Activated naive CD4-positive, alpha-beta T cell treated with anti-CD3 and anti-CD28 coated beads, Interleukin-2, amount 10 ng/mL, durations not matched to agents 7 days and 5 days (primary cell): ENCODE measurements around the gene C4orf50.

Experiments
- CTCF ChIA-PET: fragments of 350-600 bp; sonication (Branson Sonifier 250); formaldehyde crosslinking; loops from one replicate; lab custom pipeline; 2021; ENCODE audit warnings: antibody characterized with exemption; lab: Charles Lee
- DNase-seq: peaks from one replicate; pipeline ENCODE4 v3.0.0-alpha.2; 2020
- H3K27ac Mint-ChIP-seq: one replicate; pipeline ENCODE4 v1.8.0; 2021; ENCODE audit warnings: mild to moderate bottlenecking, moderate library complexity, mixed read lengths
- H3K27me3 Mint-ChIP-seq: one replicate; pipeline ENCODE4 v1.8.0; 2021; ENCODE audit warnings: mild to moderate bottlenecking, mixed read lengths
- H3K36me3 Mint-ChIP-seq: one replicate; pipeline ENCODE4 v1.8.0; 2021; ENCODE audit warnings: mixed read lengths
- H3K4me1 Mint-ChIP-seq: one replicate; pipeline ENCODE4 v1.8.0; 2021; ENCODE audit warnings: mixed read lengths
- H3K4me3 Mint-ChIP-seq: one replicate; pipeline ENCODE4 v1.8.0; 2021; ENCODE audit warnings: mild to moderate bottlenecking, moderate library complexity, mixed read lengths
- H3K9me3 Mint-ChIP-seq: one replicate; pipeline ENCODE4 v1.8.0; 2021; ENCODE audit warnings: mixed read lengths

The C4orf50 gene

DNA sequence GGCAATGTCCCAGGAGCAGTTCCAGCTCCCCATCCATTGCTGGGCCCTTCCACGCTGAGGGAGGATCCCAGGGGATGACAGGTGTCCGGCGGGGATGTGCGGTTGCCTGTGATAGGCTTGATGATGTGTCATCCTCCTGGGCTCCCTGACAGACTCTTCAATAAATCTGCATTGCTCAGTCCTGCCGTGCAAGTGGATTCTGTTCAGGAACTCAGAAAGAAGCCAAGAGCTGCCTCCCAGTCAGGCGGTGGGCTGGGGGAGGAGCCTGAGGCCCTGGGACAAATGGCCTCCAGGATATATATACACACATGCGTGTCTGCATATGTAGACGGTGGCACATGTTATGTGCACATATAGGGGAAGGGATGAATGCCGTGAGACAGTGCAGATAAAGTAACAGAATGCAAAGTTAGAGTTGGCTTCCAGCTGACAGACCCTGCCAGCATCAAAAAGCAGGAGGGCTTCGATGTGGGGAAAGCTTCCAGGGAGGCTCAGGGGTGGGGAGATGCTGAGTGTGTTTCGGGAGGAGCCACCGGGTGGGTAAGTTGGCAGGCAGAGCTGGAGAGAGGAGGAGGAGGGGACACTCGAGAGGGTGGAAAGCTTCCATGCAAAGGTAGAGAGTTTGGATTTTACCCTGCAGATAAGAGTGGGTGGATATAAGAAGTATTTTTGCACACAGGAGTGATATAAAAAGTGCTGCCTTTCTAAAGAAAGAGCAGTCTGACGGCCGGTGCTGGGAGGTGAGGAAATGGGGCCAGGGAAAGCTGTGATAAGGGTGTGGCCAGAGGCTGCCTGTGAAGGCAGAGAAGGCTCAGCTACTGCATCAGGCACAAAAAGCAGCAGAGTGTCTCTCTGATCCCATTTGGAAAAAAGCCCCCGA, 96.9 kb downstream of the C4orf50 start:
- no peak for DNase-seq
- Mint-ChIP-seq H3K4me3 (no peak overlapping the region), H3K9me3 (peaks cover 4% of the 10 kb centered on the region), H3K27me3 (no peaks in the 10 kb centered on the region), H3K4me1 (no peaks in the 10 kb centered on the region), H3K36me3 (no peaks in the 10 kb centered on the region), H3K27ac (no peak overlapping the region)
- CTCF ChIA-PET: no interaction called here

DNA sequence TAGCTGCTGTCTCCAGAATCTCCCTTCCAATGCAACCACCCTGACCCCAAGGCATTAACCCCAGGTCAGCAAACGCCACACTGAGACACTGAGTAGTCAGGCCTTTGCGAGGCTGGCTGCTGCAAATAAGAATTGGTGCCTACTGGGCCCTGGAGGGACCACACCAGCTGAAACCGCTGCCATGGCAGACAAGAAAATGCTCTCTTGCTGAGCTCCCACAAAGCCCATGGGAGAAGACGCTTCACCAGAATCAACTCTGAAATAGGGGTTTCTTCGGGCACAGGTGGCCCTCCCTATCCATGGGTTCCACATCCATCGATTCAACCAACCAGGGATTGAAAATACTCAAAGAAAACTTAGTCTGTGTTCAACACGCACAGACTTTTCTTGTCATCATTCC, 98.7 kb downstream of the C4orf50 start:
- no peak overlapping the region for H3K27ac Mint-ChIP-seq
- H3K27me3 Mint-ChIP-seq: no peaks in the 10 kb centered on the region
- H3K4me1 Mint-ChIP-seq: no peaks in the 10 kb centered on the region
- DNase-seq: no peak
- H3K36me3 Mint-ChIP-seq: no peaks in the 10 kb centered on the region
- peaks cover 4% of the 10 kb centered on the region for H3K9me3 Mint-ChIP-seq
- CTCF ChIA-PET: no interaction called here
- H3K4me3 Mint-ChIP-seq: no peak overlapping the region

DNA sequence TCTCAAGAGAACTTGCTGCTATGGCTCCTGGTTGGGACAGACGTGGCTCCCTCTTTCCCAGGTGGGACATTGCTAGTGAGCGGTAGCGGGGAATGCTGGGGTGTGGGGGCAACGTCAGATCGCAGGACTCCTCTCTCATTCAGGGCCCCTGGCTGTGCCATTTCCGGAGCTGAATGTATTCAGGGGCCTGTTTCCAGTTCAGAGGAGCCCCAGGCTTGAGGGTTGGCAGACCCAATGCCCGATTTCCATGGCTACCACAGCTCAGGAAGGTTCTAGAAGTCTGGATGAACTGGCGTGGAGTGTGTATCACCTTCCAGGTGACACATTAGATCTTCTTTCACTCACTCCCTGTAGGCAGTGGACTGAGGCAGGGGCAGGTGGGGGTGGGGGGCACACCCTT, 99.2 kb downstream of the C4orf50 start:
- no peak overlapping the region for H3K27ac Mint-ChIP-seq
- CTCF ChIA-PET: no interaction called here
- H3K9me3 Mint-ChIP-seq: peaks cover 2% of the 10 kb centered on the region
- no peak for DNase-seq
- no peak overlapping the region for H3K4me3 Mint-ChIP-seq
- no peaks in the 10 kb centered on the region for H3K27me3 Mint-ChIP-seq
- no peaks in the 10 kb centered on the region for H3K36me3 Mint-ChIP-seq
- no peaks in the 10 kb centered on the region for H3K4me1 Mint-ChIP-seq

DNA sequence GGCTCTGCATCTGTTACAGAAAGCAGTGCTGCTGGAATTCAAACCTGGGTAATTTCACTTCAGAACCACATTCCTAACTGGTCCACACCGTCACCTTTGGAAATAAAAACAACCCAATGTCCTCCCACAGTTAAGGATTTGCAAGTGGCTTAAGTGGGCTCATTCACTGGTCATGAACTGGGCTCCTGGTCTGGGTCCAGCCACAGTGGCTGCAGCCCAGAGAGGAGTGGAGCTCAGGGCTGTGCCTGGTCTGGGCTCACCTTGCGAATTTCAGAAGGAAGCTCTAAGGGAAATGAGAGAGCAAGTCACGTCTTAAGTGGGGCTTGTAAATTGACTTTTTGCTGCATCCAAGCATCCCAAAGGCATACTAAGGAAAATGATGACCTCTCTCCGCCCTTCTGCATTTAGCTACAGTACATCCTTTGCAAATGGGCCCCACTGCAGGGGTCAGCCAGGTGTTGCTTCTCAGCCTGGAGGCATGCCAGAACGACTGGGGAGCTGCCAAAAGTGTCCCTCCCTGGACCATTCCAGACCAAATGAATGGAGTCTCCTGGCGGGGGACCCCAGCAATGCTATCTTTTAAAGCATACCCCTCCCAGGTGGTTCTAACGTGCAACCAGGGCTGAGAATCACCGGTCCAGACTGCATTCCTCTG, 99.8 kb downstream of the C4orf50 start:
- CTCF ChIA-PET: no interaction called here
- Mint-ChIP-seq H3K36me3 (no peaks in the 10 kb centered on the region), H3K27me3 (no peaks in the 10 kb centered on the region), H3K9me3 (no peaks in the 10 kb centered on the region), H3K27ac (no peak overlapping the region), H3K4me3 (no peak overlapping the region), H3K4me1 (no peaks in the 10 kb centered on the region)
- DNase-seq: no peak

DNA sequence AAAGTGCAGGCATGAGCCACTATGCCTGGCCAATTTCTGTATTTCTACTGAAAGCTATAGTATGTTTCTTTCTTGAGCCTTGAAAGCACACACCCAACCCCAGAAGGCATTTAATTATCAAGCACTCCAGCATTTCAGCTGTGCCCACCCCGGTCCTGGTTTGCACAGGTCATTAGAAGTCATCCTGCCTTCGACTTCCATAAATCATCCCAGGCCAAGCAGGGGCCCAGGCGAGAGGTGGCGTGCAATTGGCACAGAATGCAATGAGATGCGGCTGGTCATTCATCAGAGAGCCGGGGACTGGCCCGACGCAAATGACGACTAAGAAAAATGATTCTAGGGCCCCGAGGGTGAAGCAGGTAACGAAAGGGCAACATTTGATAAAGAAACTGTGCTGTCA, 100.6 kb downstream of the C4orf50 start:
- Mint-ChIP-seq H3K36me3 (no peaks in the 10 kb centered on the region), H3K9me3 (peaks cover 1% of the 10 kb centered on the region), H3K27me3 (no peaks in the 10 kb centered on the region), H3K4me3 (no peak overlapping the region), H3K4me1 (no peaks in the 10 kb centered on the region), H3K27ac (no peak overlapping the region)
- CTCF ChIA-PET: no interaction called here
- no peak for DNase-seq

DNA sequence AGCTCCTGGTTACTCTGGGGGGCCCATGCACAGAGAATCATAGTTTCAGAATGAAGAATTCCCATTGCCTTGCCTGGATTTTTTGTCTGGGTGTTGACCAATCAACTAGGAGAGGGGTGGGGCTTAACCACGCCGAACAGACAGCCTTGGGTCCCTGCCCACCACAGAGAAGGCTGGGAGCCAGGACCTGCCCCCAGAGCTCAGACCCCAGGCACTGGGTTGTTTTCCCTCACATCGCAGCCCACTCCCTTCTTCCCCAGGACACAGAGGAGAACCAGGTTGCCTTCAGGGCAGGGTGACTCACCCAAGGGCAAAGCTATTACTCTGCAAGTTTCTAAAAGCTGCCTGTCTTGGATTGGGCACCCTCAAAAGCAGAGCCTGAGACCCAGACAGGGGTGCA, 102.0 kb downstream of the C4orf50 start:
- Mint-ChIP-seq H3K36me3 (no peaks in the 10 kb centered on the region), H3K4me3 (no peak overlapping the region), H3K27me3 (no peaks in the 10 kb centered on the region), H3K4me1 (no peaks in the 10 kb centered on the region), H3K27ac (no peak overlapping the region), H3K9me3 (peaks cover 8% of the 10 kb centered on the region)
- DNase-seq: no peak
- CTCF ChIA-PET: no interaction called here

DNA sequence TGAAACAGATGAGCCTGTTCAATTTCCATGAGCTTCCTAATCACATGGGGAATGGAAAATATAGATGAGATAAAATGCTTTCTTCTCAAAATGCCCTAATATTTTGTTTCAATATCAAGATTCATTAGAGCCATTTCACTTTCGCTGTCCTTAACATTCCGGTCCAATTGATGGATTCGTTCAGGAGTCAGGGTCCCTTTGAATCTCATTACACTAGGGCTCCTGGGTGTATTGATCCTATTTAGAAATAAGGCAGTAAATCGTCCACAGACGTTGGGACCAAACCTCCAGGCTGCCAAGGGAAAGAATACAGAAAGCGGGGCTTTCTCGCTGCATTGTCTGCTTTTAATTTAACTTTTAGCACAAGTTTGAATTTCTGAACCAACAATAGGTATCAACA, 104.8 kb downstream of the C4orf50 start:
- H3K4me3 Mint-ChIP-seq: no peak overlapping the region
- H3K27me3 Mint-ChIP-seq: no peaks in the 10 kb centered on the region
- H3K9me3 Mint-ChIP-seq: peaks cover 14% of the 10 kb centered on the region
- no peak overlapping the region for H3K27ac Mint-ChIP-seq
- H3K36me3 Mint-ChIP-seq: no peaks in the 10 kb centered on the region
- no peaks in the 10 kb centered on the region for H3K4me1 Mint-ChIP-seq
- CTCF ChIA-PET: no interaction called here
- no peak for DNase-seq

DNA sequence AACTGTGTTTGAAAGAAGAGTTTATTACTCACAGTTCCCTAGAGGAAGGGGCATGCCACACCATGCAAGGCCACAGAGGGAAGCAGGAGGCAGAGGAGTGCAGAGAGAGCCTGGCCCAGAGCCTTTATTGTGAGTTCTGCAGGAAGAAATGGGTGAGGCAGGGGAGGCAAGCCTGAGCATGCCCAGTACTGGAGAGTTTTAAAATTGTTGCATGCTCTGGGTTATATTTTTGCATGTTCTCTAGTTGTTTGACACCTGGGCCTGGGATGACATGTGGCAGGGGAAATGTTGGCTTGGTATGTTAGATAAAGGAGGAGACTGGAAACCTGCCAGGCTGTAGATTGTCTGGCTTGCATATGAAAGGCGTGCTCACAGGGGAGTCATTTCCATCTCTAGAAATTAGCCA, 105.6 kb downstream of the C4orf50 start:
- no peaks in the 10 kb centered on the region for H3K27me3 Mint-ChIP-seq
- no peak overlapping the region for H3K27ac Mint-ChIP-seq
- H3K4me1 Mint-ChIP-seq: no peaks in the 10 kb centered on the region
- no peak for DNase-seq
- no peaks in the 10 kb centered on the region for H3K36me3 Mint-ChIP-seq
- H3K4me3 Mint-ChIP-seq: no peak overlapping the region
- H3K9me3 Mint-ChIP-seq: peaks cover 16% of the 10 kb centered on the region
- CTCF ChIA-PET: no interaction called here

GRCh38 chr4:5908876-5909427, 109.3 kb downstream of the C4orf50 start:
- Mint-ChIP-seq H3K4me1 (no peaks in the 10 kb centered on the region), H3K27ac (no peak overlapping the region), H3K9me3 (peaks cover 20% of the 10 kb centered on the region), H3K27me3 (peaks cover 8% of the 10 kb centered on the region), H3K36me3 (no peaks in the 10 kb centered on the region), H3K4me3 (no peak overlapping the region)
- CTCF ChIA-PET: no interaction called here
- DNase-seq: no peak

DNA sequence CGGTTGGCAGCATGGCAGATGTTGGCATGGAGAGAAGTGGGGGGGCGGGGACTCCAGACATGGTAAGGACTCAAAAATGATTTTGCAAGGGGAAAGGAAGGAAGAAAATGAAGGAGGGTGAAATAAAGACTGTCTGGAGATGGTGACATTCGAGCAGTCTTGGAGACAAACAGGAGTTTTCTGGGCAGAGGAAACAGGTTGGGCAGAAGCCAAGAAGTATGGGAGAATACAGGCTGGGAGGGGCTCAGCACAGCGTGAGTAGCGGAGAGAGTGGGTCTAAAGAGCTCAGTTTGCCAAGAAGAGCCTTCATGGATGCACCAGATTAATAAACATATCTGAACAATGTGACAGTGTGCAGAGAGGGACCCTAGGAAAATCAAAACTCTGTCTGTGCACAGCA, 112.0 kb downstream of the C4orf50 start:
- Mint-ChIP-seq H3K4me1 (no peaks in the 10 kb centered on the region), H3K9me3 (peaks cover 12% of the 10 kb centered on the region), H3K4me3 (no peak overlapping the region)

DNA sequence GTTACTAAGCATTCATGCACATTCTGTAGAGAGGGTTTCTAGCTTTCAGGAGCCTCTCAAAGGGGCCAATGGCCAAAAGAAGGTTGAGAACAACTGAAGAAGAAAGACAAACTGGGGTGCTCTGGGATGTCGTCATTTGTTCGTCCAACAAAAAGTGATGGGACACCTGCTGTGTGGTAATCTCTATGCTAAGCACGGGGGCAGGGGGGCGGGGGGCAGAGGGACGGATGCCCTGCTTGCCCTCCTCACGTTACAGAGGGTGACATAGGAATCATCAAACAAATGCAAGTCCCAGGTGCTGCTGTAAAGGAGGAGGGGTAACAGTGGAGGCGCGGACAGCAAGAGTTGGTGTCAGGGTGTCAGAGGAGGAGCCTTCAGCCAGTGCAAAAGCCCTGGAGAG, 112.5 kb downstream of the C4orf50 start:
- CTCF ChIA-PET: no interaction called here
- Mint-ChIP-seq H3K27me3 (peaks cover 8% of the 10 kb centered on the region), H3K4me3 (no peak overlapping the region), H3K36me3 (no peaks in the 10 kb centered on the region), H3K9me3 (peaks cover 11% of the 10 kb centered on the region), H3K4me1 (no peaks in the 10 kb centered on the region), H3K27ac (no peak overlapping the region)
- DNase-seq: no peak

More for the DNA sequence above, 112.0 kb downstream of the C4orf50 start:
- Mint-ChIP-seq H3K27me3 (peaks cover 8% of the 10 kb centered on the region), H3K27ac (no peak overlapping the region), H3K36me3 (no peaks in the 10 kb centered on the region)
- no peak for DNase-seq
- CTCF ChIA-PET: interaction anchor here (0.6 kb wide), 1 partner anchor 225 kb away, joined by 3 read pairs; no protein-coding TSS in a partner anchor

DNA sequence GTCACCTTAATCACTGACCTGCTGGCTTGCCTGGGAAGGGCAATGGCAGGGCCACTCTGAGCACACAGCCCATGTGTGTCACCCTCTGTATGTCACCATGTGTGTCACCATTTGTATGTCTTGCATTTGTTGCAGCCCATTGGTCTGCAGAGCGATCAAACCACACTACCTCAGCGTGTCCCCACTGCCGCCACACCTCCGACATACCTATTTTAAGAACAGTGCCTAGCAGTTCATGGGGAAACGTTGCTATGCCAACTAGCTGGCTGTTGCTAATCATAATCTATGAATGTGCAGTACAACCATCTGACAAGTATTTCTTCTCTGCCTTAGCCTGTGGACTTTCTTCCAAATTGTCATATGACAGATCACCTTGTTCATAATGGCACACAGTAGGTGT, 117.4 kb downstream of the C4orf50 start:
- CTCF ChIA-PET: no interaction called here
- Mint-ChIP-seq H3K9me3 (no peaks in the 10 kb centered on the region), H3K4me3 (no peak overlapping the region), H3K27me3 (peaks cover 5% of the 10 kb centered on the region), H3K36me3 (no peaks in the 10 kb centered on the region), H3K27ac (no peak overlapping the region), H3K4me1 (no peaks in the 10 kb centered on the region)
- no peak for DNase-seq

- no peak for DNase-seq
- H3K4me3 Mint-ChIP-seq: no peak overlapping the region
- H3K9me3 Mint-ChIP-seq: no peaks in the 10 kb centered on the region
- no peak overlapping the region for H3K27ac Mint-ChIP-seq
- CTCF ChIA-PET: no interaction called here
- no peaks in the 10 kb centered on the region for H3K4me1 Mint-ChIP-seq
- no peaks in the 10 kb centered on the region for H3K36me3 Mint-ChIP-seq
- peaks cover 6% of the 10 kb centered on the region for H3K27me3 Mint-ChIP-seq
These were observed 118.3 kb downstream of the C4orf50 start for GRCh38 chr4:5899881-5900280.

- H3K36me3 Mint-ChIP-seq: no peaks in the 10 kb centered on the region
- no peak overlapping the region for H3K27ac Mint-ChIP-seq
- no peak for DNase-seq
These were observed 118.8 kb downstream of the C4orf50 start for GRCh38 chr4:5899396-5899795.

DNA sequence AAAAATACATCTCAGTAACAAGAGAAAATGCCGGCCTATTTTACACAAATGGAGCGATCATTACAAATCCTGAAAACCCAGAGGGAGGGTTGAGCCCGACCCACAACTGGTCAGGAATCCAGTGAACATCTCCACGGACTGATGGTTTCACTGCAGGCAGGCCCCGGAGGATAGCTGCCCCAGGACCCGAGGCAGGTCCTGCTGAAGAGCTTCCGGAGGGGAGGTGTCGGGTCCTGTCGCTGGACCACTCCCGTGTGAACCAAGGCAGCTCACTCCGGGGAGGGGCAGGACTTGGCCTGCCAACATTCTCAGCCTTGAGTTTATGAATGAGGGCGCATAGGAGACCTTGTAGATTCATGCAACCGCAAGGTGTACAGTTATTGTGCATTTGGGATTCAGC, 120.6 kb downstream of the C4orf50 start:
- Mint-ChIP-seq H3K4me1 (no peaks in the 10 kb centered on the region), H3K27ac (no peak overlapping the region), H3K36me3 (no peaks in the 10 kb centered on the region), H3K27me3 (peaks cover 22% of the 10 kb centered on the region), H3K9me3 (no peaks in the 10 kb centered on the region), H3K4me3 (no peak overlapping the region)
- CTCF ChIA-PET: no interaction called here
- no peak for DNase-seq

More at GRCh38 chr4:5899396-5899795, 118.8 kb downstream of the C4orf50 start:
- H3K4me1 Mint-ChIP-seq: no peaks in the 10 kb centered on the region
- no peaks in the 10 kb centered on the region for H3K9me3 Mint-ChIP-seq
- H3K27me3 Mint-ChIP-seq: peaks cover 10% of the 10 kb centered on the region
- H3K4me3 Mint-ChIP-seq: no peak overlapping the region
- CTCF ChIA-PET: no interaction called here
